HL-60/S4 (cell line): Measurements from ENCODE around the gene KLHL29.
"Not testable (repeated sequence)": the region's sequence is repeated elsewhere in the genome, so short reads cannot be mapped to it uniquely, and the experiment has no call there.

Experiments
- in situ Hi-C: fragments of 300-500 bp; cut with MboI; formaldehyde crosslinking; loops from 2 replicates; pipeline ENCODE4 v1.14.3; 2022; ENCODE audit warnings: low sequenced_read_pairs

Gene KLHL29

DNA sequence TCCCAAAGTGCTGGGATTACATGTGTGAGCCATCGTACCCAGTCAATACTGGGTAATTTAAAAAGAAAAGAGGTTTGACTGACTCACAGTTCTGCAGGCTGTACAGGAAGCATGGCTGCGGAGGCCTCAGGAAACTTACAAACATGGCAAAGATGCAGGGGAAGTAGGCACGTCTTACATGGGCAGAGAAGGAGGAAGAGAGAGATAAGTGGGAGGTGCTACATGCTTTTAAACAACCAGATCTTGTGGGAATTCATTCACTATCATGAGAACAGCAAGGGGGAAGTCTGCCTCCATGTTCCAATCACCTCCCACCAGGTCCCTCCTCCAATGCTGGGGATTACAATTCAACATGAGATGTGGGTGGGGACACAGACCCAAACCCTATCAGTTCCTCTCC, 349.4 kb downstream of the KLHL29 start:
- in situ Hi-C loops: no loop called here

DNA sequence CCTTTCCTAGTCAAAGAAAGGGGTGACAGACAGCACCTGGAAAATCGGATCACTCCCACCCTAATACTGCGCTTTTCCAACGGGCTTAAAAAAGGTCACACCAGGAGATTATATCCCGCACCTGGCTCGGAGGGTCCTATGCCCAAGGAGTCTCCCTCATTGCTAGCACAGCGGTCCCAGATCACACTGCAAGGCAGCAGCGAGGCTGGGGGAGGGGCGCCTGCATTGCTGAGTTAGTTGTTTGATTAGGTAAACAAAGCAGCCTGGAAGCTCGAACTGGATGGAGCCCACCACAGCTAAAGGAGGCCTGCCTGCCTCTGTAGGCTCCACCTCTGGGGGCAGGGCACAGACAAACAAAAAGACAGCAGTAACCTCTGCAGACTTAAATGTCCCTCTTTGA, 351.8 kb downstream of the KLHL29 start:
- in situ Hi-C loops: not testable (repeated sequence)

DNA sequence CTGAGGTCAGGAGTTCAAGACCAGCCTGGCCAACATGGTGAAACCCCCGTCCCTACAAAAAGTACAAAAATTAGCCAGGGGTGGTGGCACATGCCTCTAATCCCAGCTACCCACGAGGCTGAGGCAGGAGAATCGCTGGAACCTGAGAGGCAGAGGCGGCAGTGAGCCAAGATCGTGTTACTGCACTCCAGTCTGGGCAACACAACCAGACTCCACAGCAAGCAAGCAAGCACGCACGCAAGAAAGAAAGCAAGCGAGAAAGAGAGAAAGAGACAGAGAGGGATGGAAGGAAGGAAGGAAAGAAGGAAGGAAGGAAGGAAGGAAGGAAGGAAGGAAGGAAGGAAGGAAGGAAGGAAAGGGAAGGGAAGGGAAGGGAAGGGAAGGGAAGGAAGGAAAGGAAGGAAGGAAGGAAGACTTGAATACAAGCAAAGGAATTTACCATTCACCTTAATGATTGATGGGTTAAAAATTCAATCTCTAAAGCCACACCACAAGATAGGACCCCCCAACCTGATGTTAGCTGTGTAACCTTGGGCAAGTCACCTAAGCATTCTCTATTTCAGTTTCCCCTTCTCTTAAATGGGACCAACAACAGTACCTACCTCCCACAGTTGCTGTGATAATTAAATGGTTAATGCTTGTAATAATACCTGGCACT, 360.2 kb downstream of the KLHL29 start:
- in situ Hi-C loops: no loop called here

DNA sequence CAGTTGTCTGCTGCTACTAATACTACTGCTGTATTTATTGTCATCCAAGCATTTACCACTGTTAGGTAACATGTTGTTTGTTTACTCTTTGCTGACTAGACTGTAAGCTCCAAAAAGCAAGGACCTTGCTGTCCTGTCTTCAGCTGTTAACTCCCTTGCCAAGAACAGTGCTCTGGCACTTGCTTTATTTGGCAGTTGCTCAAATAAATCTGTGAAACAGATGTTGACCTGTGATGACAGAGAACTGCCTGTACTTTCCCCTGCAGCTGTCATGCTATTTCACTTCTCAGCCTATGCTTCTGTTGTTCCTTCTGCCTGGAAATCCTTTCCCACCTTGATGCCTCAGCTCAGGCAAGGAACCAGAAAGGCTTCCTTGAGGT, 360.7 kb downstream of the KLHL29 start:
- in situ Hi-C loops: no loop called here

DNA sequence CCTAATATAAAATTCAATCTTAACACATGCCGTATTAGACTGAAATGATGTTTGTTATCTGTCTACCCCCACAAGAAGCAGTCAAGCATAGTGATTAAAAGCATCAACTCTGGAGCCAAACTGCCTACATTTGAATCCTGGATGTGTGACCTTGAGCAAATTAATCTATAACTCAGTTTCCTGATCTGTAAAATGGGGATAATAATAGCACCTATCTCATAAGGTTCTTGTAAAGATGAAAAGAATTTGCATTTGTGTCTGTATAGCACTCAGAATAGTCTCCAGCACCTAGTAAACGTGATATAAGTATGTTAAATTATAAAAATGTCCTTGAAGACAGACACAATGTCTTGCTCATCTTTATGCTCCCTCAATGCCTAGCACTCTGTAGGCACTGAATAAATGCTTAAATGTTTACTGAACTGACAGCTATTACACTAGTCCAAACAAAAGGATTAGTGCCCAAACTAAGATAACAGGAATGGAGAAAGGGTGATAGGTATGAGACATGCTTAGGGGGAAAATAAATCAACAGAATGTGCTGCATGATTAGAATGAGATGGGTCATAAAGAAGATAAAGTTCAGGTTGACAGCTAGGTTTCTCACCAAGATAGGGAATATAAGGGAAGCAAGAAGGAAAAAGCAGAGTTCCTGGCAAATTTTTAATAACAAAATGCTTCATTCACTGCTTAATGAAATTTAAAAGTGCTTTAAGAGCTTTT, 361.3 kb downstream of the KLHL29 start:
- in situ Hi-C loops: no loop called here

DNA sequence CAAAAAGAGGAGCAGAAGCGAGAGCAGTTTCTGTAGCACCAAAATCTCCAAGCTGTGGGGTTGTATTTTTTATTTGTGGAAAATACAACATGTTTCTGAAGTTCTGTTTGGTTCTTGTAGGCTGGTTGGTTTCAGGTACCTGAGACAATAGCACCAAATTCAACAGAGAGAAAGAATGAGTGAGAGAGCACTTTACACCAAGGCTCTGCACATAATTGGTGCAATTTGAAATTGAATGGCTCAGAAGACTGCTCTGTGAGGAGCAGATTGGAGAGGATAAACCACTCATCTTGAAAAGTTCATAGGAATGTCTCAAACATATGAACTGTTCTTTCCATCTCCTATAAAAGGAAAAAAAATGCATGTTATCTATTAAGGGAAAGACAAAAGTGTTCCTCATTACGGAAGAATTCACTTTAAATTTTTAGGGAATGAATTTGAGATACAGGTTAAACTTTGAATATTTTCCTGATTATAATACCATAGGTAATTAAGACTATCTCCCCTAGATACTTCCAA, 366.8 kb downstream of the KLHL29 start:
- in situ Hi-C loops: no loop called here

DNA sequence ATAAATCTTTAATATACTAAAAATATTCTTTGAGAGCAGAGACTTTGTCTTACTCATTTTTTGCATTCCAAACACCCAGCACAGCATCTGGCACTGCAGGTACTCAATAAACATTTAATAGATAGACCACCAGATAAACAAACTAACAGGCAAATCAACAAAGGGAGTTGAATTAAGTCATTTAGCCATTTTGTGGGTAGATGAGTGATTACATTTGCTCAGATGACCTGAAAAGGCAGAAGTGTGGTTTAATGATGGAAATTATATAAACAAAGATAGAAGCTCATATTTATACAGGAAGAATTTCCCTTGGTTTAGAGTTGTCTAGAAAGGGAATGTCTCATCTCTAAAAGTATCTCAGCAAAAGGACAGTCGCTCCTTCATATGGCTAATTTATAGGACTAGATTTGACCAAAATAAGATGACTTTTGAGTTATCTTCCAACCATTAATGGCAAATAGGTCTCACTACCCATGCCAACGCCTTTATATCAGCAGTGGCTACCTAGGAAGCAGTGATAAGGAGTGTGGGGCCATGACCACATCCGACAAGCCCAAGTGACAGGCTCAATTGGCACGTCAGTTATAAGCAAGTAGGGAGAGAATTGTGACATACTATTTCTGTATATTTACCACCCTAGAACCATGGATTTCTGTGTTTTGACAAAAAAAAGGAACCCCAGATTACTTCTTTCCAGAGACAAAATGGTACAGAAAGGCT, 368.5 kb downstream of the KLHL29 start:
- in situ Hi-C loops: no loop called here

DNA sequence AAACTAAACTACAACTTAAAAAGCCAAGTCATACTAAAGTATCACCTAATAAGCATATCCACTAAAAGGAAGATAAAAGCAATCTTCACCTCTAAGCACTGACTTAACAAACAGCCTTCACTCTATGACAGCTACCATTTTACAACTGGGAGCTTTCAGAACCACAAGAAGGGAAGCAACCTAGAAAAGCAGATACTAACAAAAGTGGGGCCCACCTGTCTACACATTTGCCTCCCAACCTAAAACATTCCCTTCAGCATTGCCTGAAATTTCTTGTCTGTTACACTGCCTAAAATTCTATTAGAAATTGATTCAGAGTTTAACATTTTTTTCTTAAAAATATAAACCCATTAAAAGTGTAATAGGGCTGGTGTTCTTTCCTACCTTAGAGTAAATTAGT, 370.0 kb downstream of the KLHL29 start:
- in situ Hi-C loops: no loop called here

DNA sequence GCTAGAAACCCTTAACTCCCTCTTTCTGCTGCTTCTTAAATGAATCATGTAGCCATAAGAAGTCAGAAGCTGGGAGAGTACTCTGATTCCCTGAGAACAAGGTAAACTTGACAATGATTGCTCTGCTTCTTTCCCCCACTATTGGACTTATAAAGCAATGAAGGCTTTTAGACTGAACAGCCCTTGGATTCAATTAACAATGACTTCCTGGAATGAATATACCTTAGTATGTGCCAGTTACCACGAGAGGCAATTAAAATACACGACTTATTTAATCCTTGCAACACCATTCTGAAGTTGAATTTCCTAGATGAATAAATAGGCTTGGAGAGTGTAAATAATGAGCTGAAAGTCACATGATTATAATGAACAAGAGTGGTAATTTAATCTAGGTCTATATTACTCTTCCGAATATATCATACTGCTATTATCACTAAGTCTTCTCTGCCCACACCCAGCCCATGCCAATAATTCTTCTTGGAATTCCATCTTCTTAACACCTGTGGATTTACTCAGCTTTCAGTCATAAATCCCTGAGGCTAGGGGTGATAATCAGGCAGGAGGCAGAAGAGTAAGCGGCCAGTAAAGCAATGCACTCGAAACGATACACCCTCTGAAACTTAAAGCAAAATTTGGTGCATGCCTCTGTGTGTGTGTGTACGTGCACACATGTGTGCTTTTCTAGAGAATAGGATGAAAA, 371.8 kb downstream of the KLHL29 start:
- in situ Hi-C loops: no loop called here

DNA sequence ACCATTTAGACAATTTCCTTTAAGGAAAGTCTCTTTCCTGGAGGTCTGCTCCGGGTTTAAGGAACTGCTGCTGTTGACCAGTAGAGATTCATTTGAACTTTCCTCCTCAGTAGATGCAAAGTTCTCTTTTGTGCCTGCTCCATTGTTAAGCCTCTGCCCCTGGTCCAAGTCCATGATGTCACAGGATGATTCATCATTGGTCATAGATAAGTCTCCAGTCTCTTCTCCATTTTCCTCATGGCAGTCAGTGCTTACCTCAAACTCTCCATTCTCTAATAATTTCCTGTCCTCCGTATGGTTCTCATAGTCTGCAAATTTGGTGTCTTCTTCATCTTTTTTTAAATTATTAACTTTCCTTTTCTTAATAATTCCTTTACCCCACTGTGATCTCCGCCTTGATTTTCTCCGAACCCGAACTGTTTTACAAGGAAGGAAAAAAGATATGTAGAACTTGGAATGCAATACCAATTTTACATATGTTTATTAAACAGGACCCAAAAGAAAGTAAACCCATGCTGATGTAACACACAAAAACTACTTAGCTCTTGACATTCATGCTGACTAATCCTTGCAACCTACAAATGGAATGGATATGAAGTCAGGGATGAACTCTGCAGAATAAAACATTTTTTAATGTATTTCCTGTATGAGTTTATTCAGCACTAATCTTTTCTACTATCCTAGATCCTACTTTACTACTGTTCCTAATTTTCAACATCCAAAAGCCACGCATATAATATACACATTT, 372.9 kb downstream of the KLHL29 start:
- in situ Hi-C loops: no loop called here
